Upper lobe of left lung (tissue), 4 donors: ENCODE results near the gene CENPF.

Source experiments
- POLR2A ChIP-seq, 4 donors: fragments of 450-650 bp; IDR thresholded peaks; one replicate each; pipeline ENCODE4 v1.5.1; 2016 to 2017; ENCODE audit warnings: antibody characterized with exemption in 4 of 4, mild to moderate bottlenecking in 2 of 4
- POLR2AphosphoS5 ChIP-seq, 2 donors: sonication (generic); formaldehyde crosslinking; IDR thresholded peaks; one replicate each; pipeline ENCODE4 v1.5.1; 2017; ENCODE audit warnings: antibody characterized with exemption in 2 of 2
- TF ChIP-seq, protein P1 (sequence below), 6 experiments: fragments of 450-650 bp in 4 of 6; fragments of 200-600 bp in 2 of 6; sonication (generic) in 2 of 6; IDR thresholded peaks; one replicate each; pipeline ENCODE4 v1.5.1; 2016 to 2019; ENCODE audit warnings: antibody characterized with exemption in 6 of 6

GRCh38 chr1:214632091-214632490 lies 29.1 kb downstream of the CENPF start:
- TF ChIP-seq, protein P1, sequence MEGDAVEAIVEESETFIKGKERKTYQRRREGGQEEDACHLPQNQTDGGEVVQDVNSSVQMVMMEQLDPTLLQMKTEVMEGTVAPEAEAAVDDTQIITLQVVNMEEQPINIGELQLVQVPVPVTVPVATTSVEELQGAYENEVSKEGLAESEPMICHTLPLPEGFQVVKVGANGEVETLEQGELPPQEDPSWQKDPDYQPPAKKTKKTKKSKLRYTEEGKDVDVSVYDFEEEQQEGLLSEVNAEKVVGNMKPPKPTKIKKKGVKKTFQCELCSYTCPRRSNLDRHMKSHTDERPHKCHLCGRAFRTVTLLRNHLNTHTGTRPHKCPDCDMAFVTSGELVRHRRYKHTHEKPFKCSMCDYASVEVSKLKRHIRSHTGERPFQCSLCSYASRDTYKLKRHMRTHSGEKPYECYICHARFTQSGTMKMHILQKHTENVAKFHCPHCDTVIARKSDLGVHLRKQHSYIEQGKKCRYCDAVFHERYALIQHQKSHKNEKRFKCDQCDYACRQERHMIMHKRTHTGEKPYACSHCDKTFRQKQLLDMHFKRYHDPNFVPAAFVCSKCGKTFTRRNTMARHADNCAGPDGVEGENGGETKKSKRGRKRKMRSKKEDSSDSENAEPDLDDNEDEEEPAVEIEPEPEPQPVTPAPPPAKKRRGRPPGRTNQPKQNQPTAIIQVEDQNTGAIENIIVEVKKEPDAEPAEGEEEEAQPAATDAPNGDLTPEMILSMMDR (IDR thresholded peaks at IDR 0.05), result no peak
- TF ChIP-seq POLR2A (IDR thresholded peaks at IDR 0.05) (no peak), POLR2AphosphoS5 (IDR thresholded peaks at IDR 0.05) (no peak)
